ENCODE data around the gene MPRIP. TPM values are rescaled to one million over a fixed set of nuclear protein-coding genes. Genes with fewer than 3 reads are reported as not detected.
"Not testable (repeated sequence)": the region's sequence is repeated elsewhere in the genome, so short reads cannot be mapped to it uniquely, and the experiment has no call there.

The MPRIP gene
- total RNA-seq, 2 donors from 2014 or later: 235 to 252 TPM

DNA sequence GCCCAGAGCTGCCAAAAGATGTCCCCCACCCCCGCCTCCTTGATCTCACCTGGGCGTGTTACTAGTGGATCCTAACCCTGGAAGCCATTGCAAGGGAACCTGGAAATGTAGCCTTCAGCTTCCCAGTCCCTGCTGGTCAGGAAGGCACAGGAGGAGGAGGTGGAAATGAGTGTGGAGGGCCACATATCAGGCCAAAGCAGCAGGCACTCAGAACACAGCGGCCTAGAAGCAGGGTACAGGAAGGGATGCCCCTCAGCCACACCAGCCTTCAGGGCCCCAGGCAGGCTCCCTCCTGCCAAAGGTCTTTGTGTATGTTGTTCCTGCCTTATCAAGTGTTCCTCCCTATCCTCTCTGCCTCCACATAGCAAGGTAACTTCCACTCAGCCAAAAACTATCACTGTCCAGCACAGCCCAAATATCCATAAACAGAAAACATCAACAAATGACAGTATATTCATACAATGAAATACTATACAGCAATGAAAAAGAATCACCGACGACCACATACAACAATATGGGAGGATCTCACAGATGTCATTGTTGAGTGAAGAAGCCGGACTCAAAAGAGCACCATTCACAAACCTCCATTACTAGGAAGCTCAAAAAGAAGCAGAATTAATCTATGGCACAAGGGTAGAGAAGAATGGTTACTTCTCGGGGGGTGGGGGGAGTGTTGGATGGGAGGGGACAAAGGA, 42.2 kb upstream of the MPRIP start:
- no peak overlapping the region for H3K4me3 ChIP-seq

DNA sequence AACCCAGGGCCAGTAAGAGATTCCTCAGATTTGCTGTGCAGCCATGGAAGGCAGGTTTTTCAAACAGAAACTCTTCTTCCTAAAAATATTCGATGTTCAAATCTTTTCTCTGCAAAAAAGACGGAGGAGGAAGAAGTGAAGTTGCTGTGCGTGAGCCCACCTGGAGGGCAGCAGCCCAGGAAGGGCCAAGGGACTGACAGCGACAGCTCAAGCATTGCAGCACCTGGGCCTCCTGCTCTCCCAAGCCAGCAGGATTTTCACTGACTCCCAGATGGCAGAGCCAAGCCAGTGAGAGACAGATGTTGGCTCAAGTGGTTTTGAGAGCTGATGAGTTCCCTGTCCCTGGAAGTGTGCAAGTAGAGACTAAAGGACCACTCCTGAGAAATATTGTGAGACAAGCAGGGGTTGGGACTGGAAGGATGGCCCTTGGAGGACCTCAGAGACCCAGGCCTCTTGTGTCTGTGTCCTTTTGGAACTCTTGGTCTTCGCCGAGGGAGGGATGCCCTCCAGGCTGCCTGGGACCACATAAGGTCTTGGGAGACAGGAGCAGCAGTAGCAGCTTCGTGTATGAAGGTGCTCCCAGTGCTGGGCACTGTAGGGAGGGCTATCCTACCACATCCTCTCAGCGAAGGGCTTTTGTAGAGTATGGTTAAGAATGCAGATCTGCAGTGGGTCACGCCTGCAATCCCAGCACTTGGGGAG, 41.0 kb upstream of the MPRIP start:
- Histone ChIP-seq H3K4me3 (no peak overlapping the region), H3K4me1 (ENCODE audit: control insufficient read depth in 1 of 2, low read depth in 2 of 2) (peaks cover 4 to 34% of the 10 kb centered on the region in 2 donors), H3K36me3 (no peaks in the 10 kb centered on the region), H3K9me3 (no peaks in the 10 kb centered on the region), H3K27ac (no peak overlapping the region), H3K27me3 (replicated peaks; ENCODE audit: insufficient read depth) (no peaks in the 10 kb centered on the region)
- DNase-seq (ENCODE audit: low spot score): no peak
- ATAC-seq (ENCODE audit: insufficient number of reproducible peaks, low FRiP score, low read depth): no peak
- TF ChIP-seq, protein P1, sequence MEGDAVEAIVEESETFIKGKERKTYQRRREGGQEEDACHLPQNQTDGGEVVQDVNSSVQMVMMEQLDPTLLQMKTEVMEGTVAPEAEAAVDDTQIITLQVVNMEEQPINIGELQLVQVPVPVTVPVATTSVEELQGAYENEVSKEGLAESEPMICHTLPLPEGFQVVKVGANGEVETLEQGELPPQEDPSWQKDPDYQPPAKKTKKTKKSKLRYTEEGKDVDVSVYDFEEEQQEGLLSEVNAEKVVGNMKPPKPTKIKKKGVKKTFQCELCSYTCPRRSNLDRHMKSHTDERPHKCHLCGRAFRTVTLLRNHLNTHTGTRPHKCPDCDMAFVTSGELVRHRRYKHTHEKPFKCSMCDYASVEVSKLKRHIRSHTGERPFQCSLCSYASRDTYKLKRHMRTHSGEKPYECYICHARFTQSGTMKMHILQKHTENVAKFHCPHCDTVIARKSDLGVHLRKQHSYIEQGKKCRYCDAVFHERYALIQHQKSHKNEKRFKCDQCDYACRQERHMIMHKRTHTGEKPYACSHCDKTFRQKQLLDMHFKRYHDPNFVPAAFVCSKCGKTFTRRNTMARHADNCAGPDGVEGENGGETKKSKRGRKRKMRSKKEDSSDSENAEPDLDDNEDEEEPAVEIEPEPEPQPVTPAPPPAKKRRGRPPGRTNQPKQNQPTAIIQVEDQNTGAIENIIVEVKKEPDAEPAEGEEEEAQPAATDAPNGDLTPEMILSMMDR (IDR thresholded peaks at IDR 0.05): no peak

More for the DNA sequence above, 42.2 kb upstream of the MPRIP start:
- Histone ChIP-seq H3K4me1 (ENCODE audit: control insufficient read depth in 1 of 2, low read depth in 2 of 2) (peaks cover 4 to 27% of the 10 kb centered on the region in 2 donors), H3K27me3 (replicated peaks; ENCODE audit: insufficient read depth) (no peaks in the 10 kb centered on the region), H3K27ac (no peak overlapping the region), H3K9me3 (no peaks in the 10 kb centered on the region), H3K36me3 (no peaks in the 10 kb centered on the region)
- ATAC-seq (ENCODE audit: insufficient number of reproducible peaks, low FRiP score, low read depth) (no peak), DNase-seq (ENCODE audit: low spot score) (no peak)
- TF ChIP-seq, protein P1 (IDR thresholded peaks at IDR 0.05): no peak

DNA sequence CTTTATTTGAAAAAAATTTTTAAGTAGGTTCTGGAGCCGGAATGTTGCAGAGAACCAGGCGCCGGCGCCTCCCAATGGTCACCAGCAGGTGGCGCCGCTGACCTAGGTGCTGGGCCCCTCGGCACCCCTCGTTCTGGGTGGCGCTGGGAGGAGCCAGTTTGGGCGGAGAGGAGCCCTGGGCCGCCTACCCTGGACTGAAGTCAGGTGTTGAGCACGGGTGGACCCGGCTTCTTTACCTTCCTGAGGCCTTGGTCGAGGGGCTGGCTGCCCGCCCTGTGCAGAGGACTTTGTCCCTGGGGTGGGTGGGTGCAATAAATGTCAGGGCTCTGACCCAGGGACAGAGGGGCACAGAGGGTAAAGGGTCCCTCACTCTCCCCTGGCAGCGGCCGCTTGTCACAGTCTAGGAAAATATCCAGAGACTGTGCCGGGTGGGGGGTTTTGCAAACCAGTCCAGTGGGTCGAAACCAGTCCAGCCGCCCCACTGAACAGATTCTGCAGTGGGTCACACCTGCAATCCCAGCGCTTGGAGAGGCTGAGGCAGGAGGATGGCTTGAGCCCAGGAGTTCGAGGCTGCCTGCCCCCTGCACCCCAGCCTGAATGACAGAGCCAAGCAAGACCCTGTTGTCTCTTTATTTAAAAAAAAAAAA, 40.3 kb upstream of the MPRIP start:
- peaks cover 4 to 34% of the 10 kb centered on the region in 2 donors for H3K4me1 ChIP-seq (ENCODE audit: control insufficient read depth in 1 of 2, low read depth in 2 of 2)
- no peaks in the 10 kb centered on the region for H3K27me3 ChIP-seq (replicated peaks; ENCODE audit: insufficient read depth)
- no peak for ATAC-seq (ENCODE audit: insufficient number of reproducible peaks, low FRiP score, low read depth)
- H3K36me3 ChIP-seq: no peaks in the 10 kb centered on the region
- no peak overlapping the region for H3K27ac ChIP-seq
- H3K4me3 ChIP-seq: peak overlapping the region; percentile 24
- DNase-seq (ENCODE audit: low spot score): peak; percentile 38
- TF ChIP-seq, protein P1 (IDR thresholded peaks at IDR 0.05): peak; percentile 95
- no peaks in the 10 kb centered on the region for H3K9me3 ChIP-seq

DNA sequence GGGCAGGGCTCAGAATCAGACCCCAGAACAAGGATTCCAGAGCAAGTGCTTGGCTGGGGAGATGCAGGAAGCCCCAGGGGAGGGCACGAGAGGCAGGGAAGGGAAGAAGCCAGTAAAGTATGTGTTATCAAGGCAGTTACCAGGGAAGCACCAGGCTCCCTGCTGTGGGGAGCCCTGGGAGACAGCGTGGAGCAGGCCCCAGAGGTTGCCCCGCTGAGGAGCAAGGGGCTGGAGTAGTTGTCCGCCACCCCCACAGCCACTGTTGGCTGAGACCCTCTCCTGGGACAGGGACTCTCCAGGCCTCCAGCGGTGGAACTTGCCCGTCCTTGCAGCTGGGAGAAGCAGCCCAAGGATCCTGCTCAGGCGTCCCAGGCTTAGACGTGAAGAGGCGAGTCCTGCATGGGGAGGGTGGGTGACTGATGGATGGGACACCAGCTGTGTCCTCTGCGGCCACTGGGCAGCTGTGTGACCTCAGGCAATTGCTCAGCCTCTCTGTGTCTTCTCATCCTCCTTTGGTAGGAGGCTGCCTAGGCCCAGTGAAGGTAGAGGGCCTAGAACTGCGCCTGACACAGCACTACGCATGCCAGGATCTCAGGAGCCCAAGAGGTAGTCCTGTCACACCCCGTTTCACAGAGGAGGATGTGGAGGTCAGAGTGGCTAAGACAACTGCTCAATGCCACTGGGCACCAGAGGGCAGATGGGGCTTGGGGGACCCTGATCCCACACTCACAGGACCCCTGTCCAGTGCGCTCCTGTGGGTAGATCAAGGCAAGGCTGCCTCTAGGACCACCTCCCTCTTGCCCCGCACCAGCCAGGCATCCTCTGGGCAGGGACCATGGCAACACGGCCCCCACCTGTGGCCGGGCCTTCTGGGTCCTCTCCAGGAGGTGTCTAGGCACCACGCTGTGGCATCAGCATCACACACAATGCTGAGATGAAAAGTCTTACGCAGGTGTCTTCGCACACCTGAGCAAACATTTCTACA, 39.2 kb upstream of the MPRIP start:
- not testable (repeated sequence) for DNase-seq (ENCODE audit: low spot score); H3K4me3 ChIP-seq; H3K9me3 ChIP-seq; H3K27ac ChIP-seq; H3K27me3 ChIP-seq (replicated peaks; ENCODE audit: insufficient read depth); H3K36me3 ChIP-seq; ATAC-seq (ENCODE audit: insufficient number of reproducible peaks, low FRiP score, low read depth)
- H3K4me1 ChIP-seq (ENCODE audit: control insufficient read depth in 1 of 2, low read depth in 2 of 2): peaks cover 4 to 34% of the 10 kb centered on the region in 2 donors

DNA sequence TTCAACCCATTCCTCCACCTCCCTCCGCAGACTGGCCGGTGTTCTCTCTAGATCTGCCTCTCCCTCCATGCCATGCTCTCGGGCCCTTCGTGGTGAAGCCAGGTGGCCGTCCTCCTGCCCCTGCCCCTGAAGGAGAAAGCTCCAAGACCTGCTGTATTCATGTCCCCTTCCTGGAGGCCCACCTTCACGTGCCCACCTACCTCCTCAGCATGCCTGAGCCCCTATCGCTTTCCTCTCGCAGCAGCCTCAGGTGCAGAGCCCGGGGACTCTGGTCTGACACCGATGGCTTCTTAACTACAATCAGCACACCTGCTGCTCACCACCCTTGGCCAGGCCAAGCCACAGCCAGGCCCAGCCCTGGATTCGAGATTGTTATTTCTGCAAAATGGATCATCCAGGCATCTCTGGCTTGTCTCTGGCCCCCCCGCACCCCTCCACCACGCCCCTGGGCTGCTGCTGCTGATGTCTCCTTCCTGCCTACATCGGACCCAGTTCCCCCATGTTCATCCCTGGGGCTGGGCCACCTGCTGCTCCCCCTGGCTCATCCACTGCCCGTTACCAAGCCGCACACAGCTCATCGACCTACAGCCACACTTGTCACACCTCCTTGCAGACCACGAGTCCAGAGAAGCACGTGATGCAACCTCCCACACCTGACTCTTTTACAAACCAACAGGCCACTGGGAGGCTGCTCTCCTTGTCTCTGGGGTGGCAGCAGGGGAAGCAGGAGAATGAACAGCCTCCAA, 37.8 kb upstream of the MPRIP start:
- TF ChIP-seq, protein P1 (IDR thresholded peaks at IDR 0.05): no peak
- H3K27ac ChIP-seq: no peak overlapping the region
- H3K27me3 ChIP-seq (replicated peaks; ENCODE audit: insufficient read depth): no peaks in the 10 kb centered on the region
- no peak overlapping the region for H3K4me3 ChIP-seq
- H3K9me3 ChIP-seq: no peaks in the 10 kb centered on the region
- no peak for ATAC-seq (ENCODE audit: insufficient number of reproducible peaks, low FRiP score, low read depth)
- no peaks in the 10 kb centered on the region for H3K36me3 ChIP-seq
- peaks cover 4 to 41% of the 10 kb centered on the region in 2 donors for H3K4me1 ChIP-seq (ENCODE audit: control insufficient read depth in 1 of 2, low read depth in 2 of 2)
- no peak for DNase-seq (ENCODE audit: low spot score)

DNA sequence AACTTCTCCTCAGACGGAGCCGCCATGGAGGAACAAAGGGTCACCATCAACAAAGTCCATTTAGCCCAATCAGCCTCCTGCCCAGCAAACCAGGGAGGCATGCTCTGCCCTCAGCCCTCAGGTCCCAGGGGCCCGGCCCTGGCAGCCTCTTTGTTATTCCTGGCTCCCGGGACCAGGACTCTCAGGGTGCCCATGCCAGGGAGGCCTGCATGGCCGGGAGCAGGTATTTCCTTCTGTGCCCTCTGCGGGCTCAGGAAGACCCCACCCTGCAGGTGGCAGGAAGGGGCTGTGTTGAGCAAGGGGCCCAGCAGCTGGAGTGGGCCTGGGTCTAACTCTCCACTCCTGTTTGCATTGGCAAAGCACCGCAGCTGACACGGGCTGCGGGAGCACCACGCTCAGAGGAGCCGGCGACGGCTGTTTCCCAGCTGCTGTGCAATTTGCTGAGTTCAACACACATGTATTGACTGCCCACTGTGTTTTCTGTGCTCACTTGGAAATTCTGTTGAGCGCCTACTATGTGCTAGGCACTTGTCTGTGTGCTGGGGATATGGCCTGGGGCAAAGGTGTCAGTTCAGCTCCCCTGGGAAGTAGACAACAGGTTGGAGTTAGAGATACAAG, 37.2 kb upstream of the MPRIP start:
- not testable (repeated sequence) for H3K4me3 ChIP-seq; H3K36me3 ChIP-seq; DNase-seq (ENCODE audit: low spot score); H3K9me3 ChIP-seq; H3K27ac ChIP-seq; H3K27me3 ChIP-seq (replicated peaks; ENCODE audit: insufficient read depth)
- peaks cover 9 to 46% of the 10 kb centered on the region in 2 donors for H3K4me1 ChIP-seq (ENCODE audit: control insufficient read depth in 1 of 2, low read depth in 2 of 2)
- ATAC-seq (ENCODE audit: insufficient number of reproducible peaks, low FRiP score, low read depth): peak; percentile 8

DNA sequence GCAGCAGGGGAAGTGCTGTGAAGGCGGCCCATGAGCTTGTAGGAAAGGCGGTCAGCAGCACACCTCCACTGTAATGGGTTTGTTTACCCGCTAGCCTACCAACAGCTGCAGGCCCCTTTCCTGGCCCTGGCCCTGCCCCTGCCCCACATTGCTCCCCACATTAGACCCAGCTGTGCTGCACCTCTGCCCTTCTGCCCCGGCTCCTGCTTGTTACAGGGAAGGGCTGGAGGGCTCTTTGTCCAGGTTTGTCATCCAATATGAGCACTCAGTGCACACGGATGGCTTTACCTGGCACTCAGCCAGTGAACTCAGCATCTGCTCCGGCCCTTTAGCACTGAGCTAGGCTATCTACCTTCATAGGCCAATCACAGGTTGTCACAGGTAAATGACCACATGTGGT, 34.4 kb upstream of the MPRIP start:
- not testable (repeated sequence) for ATAC-seq (ENCODE audit: insufficient number of reproducible peaks, low FRiP score, low read depth); DNase-seq (ENCODE audit: low spot score); H3K36me3 ChIP-seq; H3K27ac ChIP-seq; H3K9me3 ChIP-seq; H3K4me3 ChIP-seq; H3K27me3 ChIP-seq (replicated peaks; ENCODE audit: insufficient read depth)
- H3K4me1 ChIP-seq (ENCODE audit: control insufficient read depth in 1 of 2, low read depth in 2 of 2): peaks cover 9 to 30% of the 10 kb centered on the region in 2 donors
